Measurements from ENCODE around the gene HAPLN2. TPM values are rescaled to one million over a fixed set of nuclear protein-coding genes. Genes with fewer than 3 reads are reported as not detected.
A peak's percentile ranks its signal among the peaks of the same experiment; 100 is the strongest.

The HAPLN2 gene
- total RNA-seq: 1 to 10 TPM in 1 of 2 donors, under 1 TPM in 1; 0.30 to 1.5 TPM

DNA sequence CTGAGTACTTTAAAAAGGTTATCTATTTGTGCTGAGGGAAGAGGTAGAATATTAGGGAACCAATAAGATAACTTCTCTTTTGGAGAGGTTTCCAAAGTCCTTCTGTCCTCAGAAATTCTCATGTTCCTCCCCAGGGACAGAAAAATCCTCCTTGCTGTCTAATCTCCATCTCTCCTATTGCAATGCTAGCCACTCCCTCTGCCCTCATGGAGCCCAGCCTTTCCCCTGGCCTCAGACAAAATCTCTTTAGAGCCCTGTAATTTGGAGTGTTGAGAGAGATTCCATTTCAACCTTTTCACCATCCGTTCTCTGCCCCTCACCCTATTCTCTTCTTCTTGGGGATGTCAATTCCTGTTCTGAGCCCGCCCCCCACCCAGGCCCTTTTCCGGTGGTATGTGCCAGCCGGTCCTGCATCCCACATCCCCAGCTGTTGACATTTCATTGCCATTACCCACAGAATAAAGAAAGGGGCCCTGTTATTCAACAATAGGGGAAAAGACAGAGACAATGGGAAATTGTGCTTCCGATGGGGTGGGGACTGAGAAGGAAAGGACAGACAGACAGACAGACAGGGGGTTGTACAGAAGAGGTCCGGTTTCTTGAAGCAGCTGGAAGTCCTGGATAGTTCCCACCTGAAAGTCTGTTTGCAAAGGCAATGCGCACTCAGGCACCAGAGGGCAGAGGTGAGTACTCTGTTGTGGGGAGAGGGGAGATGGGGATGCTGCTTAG lies at the start of gene HAPLN2:
Gene HAPLN2, plus strand, starts transcription at position 563 of the 729 bp plus-strand sequence. CDS start 4,076 bp downstream, outside the sequence.
- Mint-ChIP-seq H3K9me3 (no peaks in the 10 kb centered on the region), H3K27ac (no peak within 1 kb of the TSS), H3K4me1 (no peaks in the 10 kb centered on the region), H3K27me3 (peaks cover 50% of the 10 kb centered on the region), H3K4me3 (no peak within 1 kb of the TSS), H3K36me3 (ENCODE audit: low read depth) (no peaks in the 10 kb centered on the region)
- ATAC-seq (replicated peaks): no peak

DNA sequence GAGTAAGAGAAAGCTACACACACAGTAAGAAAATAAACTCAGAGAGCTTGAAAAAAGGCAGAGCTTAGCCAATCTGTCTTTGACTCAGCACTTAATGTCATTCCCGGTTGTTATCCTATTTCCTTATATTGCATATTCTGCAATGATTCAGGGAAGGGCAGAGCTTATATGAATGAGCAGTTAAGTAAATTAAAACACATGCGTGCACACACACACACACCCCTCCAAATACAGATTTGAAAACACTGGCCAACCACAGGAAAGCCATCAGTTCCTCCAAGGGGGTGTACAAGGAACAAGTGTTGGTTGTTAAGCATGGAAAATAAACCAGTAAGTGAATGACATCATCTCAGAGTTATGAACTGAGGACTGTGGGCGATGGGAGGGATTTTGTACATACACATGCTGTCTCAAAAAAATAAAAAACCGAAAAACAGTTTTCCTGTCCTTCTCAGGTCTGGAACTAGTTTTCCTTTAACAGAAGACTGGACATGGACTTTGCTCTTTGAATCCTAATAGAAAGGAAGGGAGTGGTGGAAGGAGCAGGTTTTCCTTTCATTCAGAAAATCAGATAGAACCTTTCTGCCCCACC lies 47.9 kb upstream of the HAPLN2 start:
- H3K36me3 Mint-ChIP-seq (ENCODE audit: low read depth): no peaks in the 10 kb centered on the region
- H3K27ac Mint-ChIP-seq: peak overlapping the region; percentile 20
- ATAC-seq (replicated peaks): peak; percentile 72
- no peaks in the 10 kb centered on the region for H3K9me3 Mint-ChIP-seq
- H3K4me1 Mint-ChIP-seq: peaks cover 16% of the 10 kb centered on the region
- H3K27me3 Mint-ChIP-seq: peaks cover 33% of the 10 kb centered on the region
- H3K4me3 Mint-ChIP-seq: peak overlapping the region; percentile 81

DNA sequence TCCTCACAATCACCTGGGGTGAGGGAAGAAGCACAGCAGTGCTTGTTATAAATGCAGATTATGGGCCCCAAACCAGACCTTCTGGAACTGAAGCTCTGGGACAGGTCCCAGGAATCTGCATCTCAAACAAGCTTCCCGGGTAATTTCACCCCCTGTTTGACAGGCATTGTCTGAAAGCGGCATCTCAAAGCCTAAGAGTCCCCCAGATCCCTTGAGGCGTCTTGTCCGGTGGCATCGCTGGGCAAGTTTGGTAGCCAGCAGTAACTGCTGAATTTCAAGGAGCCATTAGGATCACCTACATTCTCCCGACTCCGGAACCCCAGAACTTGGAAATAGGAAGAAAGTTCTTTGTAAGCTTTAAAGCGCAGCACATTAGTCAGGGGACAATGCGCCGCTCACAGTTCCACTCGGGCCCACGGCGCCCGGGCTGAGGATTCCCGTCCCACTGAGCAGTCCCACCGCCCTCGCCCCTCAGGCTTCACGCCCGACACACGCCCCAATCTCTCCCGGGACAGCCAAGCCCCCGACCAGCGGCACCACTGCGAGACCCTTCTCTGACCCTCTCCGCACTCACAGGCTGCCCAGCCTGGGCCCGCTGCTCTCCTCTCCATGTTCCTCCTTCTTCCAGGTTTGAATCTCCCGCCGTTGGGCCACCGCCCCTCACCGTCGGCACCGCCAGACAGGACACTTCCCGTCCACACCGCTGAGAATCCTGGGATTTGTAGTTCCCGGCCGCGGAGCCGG lies 47.1 kb upstream of the HAPLN2 start, which contains the start of gene IQGAP3:
Gene IQGAP3, minus strand, starts transcription at position 647 of the 744 bp plus-strand sequence. Its CDS starts 36 bp downstream, at position 611.
- Mint-ChIP-seq H3K27ac (peak within 1 kb of the TSS; percentile 66), H3K27me3 (peaks cover 33% of the 10 kb centered on the region), H3K4me3 (peak within 1 kb of the TSS; percentile 81), H3K36me3 (ENCODE audit: low read depth) (no peaks in the 10 kb centered on the region), H3K4me1 (peaks cover 16% of the 10 kb centered on the region), H3K9me3 (no peaks in the 10 kb centered on the region)
- ATAC-seq (replicated peaks): peak; percentile 73

DNA sequence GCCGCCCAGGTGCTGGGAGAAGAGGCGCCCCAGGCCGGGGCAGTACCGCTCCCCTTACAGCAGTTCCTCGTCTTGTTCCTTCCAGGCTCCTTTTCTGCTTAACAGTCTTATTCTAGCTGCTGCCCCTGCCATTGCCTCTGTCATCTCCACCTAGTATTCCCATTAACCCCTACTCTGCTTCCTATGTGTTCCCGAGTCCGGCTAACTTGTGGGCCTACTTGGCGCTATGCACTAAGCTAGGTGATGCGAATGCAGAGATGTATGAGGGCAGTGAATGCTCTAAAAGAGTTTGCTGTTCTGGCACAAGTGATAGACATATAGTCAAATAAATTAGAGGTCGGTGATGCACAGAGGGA lies 46.6 kb upstream of the HAPLN2 start:
- no peaks in the 10 kb centered on the region for H3K36me3 Mint-ChIP-seq (ENCODE audit: low read depth)
- peak overlapping the region; percentile 66 for H3K27ac Mint-ChIP-seq
- peaks cover 33% of the 10 kb centered on the region for H3K27me3 Mint-ChIP-seq
- H3K9me3 Mint-ChIP-seq: no peaks in the 10 kb centered on the region
- no peak for ATAC-seq (replicated peaks)
- peak overlapping the region; percentile 81 for H3K4me3 Mint-ChIP-seq
- H3K4me1 Mint-ChIP-seq: peaks cover 16% of the 10 kb centered on the region

DNA sequence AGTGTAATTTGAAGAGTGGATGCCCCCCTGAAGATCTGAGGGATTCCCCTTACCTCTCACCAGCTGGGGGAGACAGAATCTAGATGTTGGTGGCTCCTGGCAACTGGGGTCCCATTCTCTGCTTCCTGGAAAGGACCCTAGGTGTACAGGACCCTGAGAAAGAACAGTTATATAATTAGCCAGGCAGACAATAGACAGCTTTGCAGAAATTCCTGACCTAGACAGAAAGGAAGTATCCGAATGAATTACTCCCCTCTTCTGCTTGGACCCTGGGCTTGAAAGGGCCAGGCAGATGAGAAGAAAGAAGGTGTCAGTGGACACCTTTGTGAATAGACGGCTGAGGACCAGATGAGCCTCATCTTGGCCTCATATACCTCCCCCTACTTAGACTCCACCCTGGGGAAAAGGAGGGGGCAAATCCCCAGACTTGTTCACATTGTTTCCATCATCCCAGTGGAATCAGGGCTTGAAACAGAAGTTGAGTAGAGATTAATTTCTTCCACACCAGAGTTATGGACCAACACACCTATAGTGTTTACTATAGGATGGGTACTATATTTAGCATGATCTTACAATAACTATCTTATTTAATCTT lies 45.1 kb upstream of the HAPLN2 start:
- H3K4me1 Mint-ChIP-seq: peaks cover 16% of the 10 kb centered on the region
- H3K9me3 Mint-ChIP-seq: no peaks in the 10 kb centered on the region
- no peak overlapping the region for H3K27ac Mint-ChIP-seq
- no peak overlapping the region for H3K4me3 Mint-ChIP-seq
- H3K36me3 Mint-ChIP-seq (ENCODE audit: low read depth): no peaks in the 10 kb centered on the region
- H3K27me3 Mint-ChIP-seq: peaks cover 33% of the 10 kb centered on the region
- ATAC-seq (replicated peaks): no peak

DNA sequence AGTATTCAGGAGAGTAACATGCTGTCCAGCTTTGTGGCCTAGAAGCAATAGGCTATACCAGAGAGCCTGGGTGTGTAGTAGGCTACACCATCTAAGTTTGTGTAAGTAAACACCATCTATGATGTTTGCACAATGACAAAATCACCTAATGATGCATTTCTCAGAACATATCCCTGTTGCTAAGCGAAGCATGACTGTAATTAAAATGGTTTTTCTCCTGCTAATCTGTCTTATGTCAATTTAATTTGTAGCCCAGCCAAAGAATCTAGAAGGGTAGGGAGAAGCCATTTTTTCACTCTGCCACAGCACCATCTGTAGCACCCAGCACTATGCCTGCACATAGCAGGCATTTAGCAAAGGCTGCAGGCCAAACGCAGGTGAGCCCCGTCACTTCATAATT lies 41.7 kb upstream of the HAPLN2 start:
- no peaks in the 10 kb centered on the region for H3K9me3 Mint-ChIP-seq
- H3K27ac Mint-ChIP-seq: no peak overlapping the region

DNA sequence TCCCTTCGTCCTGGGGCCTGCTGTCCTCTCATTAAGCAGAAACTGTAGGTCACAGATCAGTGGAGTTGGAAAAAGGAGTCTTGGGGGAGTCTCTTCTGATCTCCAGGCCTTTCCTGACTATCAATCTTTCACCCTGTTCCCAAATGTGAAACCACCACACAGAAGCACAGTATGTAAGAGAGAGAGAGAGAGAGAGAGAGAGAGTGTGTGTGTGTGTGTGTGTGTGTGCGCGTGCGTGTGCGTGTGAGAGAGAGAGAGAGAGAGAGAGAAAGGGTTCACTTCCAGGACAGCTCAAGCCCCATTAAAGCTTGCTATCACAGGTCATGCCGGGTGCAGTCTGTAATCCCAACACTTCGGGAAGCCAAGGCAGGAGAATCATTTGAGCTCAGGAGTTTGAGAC lies 41.2 kb upstream of the HAPLN2 start:
- Mint-ChIP-seq H3K4me3 (no peak overlapping the region), H3K36me3 (ENCODE audit: low read depth) (no peaks in the 10 kb centered on the region), H3K27ac (peak overlapping the region; percentile 30), H3K4me1 (no peaks in the 10 kb centered on the region), H3K27me3 (peaks cover 13% of the 10 kb centered on the region), H3K9me3 (no peaks in the 10 kb centered on the region)
- ATAC-seq (replicated peaks): no peak

More for the DNA sequence above, 41.7 kb upstream of the HAPLN2 start:
- Mint-ChIP-seq H3K4me1 (peaks cover 3% of the 10 kb centered on the region), H3K27me3 (peaks cover 18% of the 10 kb centered on the region), H3K36me3 (ENCODE audit: low read depth) (no peaks in the 10 kb centered on the region), H3K4me3 (no peak overlapping the region)
- no peak for ATAC-seq (replicated peaks)

DNA sequence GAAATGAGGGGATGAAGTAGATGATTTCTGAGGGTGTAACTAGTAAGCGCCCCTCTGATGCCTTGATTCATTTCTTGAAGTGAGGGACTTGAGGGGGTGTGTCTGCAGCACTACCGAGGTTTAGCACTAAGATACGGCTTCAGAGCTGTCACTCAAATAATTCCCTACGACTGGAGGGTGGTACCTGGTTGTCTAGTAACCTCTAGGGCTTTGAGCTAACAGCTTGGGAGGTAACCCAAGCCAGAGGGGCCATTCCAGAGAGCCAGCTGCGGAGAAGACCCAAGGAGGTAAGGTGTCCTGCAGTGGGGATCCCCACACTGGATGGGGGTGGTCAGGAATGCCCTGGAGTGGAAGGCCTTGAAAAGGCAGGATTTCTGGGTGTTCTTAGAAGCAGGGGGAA lies 39.7 kb upstream of the HAPLN2 start, which contains the start of gene TTC24:
Gene TTC24, plus strand, starts transcription at position 252 of the 400 bp plus-strand sequence. CDS start 1,642 bp downstream, outside the sequence.
- H3K4me1 Mint-ChIP-seq: no peaks in the 10 kb centered on the region
- H3K9me3 Mint-ChIP-seq: no peaks in the 10 kb centered on the region
- no peak within 1 kb of the TSS for H3K27ac Mint-ChIP-seq
- peaks cover 6% of the 10 kb centered on the region for H3K27me3 Mint-ChIP-seq
- no peak for ATAC-seq (replicated peaks)
- H3K36me3 Mint-ChIP-seq (ENCODE audit: low read depth): no peaks in the 10 kb centered on the region
- no peak within 1 kb of the TSS for H3K4me3 Mint-ChIP-seq

DNA sequence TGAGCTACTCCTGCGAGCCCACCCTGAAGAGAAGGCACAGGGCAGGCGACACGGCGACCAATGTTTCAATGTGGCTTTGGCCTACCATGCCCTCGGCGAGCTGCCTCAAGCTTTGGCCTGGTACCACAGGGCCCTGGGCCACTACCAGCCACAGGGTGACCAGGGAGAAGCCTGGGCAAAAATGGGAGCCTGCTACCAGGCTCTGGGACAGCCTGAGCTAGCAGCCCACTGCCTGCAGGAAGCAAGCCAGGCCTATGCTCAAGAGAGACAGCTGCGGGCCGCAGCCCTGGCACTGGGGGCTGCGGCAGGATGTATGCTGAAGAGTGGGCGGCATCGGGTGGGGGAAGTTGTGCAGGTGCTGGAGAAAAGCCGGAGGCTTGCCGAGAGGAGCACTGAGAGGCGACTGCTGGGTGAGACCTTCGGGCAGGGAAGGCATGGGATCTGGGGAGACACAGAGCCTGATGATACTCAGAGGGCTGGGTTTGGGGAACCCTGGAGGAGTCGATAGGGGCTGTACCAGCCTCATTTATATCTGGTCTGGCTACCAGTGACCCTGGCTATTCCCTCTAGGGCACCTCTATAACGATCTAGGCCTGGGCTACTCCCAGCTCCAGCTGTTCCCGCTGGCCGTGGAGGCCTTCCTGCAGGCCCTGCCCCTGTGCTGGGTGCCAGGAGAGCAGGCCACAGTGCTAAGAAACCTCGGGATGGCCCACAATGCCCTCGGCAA lies 37.4 kb upstream of the HAPLN2 start:
- Mint-ChIP-seq H3K9me3 (no peaks in the 10 kb centered on the region), H3K4me1 (no peaks in the 10 kb centered on the region), H3K27ac (peak overlapping the region; percentile 70), H3K36me3 (ENCODE audit: low read depth) (no peaks in the 10 kb centered on the region), H3K27me3 (no peaks in the 10 kb centered on the region), H3K4me3 (no peak overlapping the region)
- no peak for ATAC-seq (replicated peaks)

DNA sequence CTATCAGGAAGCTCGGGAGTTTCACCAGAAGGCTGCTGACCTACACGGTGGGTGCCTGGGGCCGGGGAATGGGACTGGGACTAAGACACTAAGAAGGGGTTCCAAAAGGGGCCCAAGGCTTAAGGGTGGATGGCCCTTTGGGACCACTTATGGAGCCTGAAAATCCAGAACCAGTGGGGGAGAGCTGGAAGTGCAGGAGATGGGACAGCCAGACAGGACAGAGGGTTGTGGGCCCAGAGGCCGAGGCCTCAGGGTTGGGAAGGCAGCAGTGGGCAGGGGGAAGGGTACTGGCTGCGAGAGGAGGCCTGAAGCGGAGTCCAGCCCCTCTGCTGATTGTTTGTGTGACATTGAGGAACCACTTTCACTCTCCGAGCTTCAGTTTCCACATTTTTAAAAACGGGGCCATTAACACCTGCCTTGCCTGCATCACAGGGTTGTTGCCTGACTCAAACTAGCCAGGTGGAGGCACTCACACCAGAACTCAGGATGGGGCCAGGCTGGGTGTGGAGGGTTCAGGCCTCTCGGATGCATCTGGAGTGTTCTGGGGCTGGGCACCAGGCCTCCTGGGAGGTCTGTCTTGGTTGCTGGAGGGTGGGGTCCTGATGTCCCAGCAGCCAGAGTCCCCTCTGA lies 36.7 kb upstream of the HAPLN2 start:
- no peaks in the 10 kb centered on the region for H3K36me3 Mint-ChIP-seq (ENCODE audit: low read depth)
- no peak for ATAC-seq (replicated peaks)
- peak overlapping the region; percentile 70 for H3K27ac Mint-ChIP-seq
- H3K9me3 Mint-ChIP-seq: no peaks in the 10 kb centered on the region
- no peak overlapping the region for H3K4me3 Mint-ChIP-seq
- H3K4me1 Mint-ChIP-seq: no peaks in the 10 kb centered on the region
- no peaks in the 10 kb centered on the region for H3K27me3 Mint-ChIP-seq

DNA sequence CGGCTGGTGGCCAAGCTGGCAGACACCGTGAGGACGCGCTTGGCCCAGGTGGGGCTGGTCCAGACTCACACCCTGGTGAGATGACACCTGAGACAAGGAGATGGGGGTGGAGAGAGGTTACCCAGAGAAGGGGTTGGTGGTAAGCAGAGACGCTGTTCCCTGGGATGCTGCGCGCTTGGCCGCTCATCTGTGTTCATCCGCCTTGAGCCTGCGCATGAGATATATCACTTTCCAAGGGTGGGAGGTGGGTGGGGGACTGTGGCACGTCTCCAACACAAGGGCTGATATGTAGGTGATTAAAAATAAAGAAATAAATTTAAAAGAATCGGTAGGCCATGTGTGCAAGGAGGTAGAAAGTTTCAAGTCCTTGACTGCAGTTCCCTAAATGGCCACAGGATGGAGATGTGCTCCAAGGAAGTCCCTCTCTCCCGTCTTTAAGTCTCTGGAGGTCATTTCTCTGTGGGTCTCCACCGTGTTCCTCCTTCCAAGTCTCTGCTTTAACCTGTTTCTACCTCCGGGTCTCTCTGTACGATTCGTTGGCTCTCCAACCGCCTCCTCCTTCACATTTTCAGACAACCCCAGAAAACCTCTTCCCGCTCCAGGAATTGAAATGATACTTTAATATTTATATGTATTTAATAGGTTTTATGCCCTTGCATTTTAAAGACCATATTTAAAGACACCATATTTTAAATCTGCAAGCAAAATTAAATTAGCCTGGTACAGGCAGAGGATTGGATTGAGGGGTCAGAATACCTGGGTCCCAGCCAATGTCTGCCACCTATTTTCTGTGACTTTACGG lies 35.2 kb upstream of the HAPLN2 start:
- Mint-ChIP-seq H3K4me1 (no peaks in the 10 kb centered on the region), H3K4me3 (no peak overlapping the region), H3K27me3 (no peaks in the 10 kb centered on the region), H3K36me3 (ENCODE audit: low read depth) (no peaks in the 10 kb centered on the region), H3K27ac (no peak overlapping the region), H3K9me3 (no peaks in the 10 kb centered on the region)
- ATAC-seq (replicated peaks): peak; percentile 64

DNA sequence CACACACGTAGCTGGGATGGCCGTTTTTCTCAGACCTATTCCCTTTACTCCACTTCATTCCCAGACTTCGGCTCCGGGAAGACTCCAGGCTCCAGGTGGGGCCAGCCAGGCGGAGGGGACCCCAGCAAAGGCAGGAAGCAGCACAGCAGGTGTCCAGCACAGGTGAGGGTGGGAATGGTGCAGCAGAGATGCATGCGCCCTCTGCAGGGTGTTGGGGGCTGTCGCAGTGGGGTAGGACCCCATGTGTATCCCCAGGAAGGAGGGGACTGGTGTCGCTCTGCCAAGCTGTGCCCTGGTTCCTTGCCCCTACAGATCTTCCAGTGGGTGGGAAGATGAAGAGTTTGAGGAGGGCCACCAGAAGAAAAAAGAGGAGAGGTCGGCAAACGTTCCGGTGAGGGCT lies 34.4 kb upstream of the HAPLN2 start:
- Mint-ChIP-seq H3K4me1 (no peaks in the 10 kb centered on the region), H3K27me3 (no peaks in the 10 kb centered on the region), H3K27ac (no peak overlapping the region), H3K4me3 (no peak overlapping the region), H3K9me3 (no peaks in the 10 kb centered on the region), H3K36me3 (ENCODE audit: low read depth) (no peaks in the 10 kb centered on the region)
- no peak for ATAC-seq (replicated peaks)

DNA sequence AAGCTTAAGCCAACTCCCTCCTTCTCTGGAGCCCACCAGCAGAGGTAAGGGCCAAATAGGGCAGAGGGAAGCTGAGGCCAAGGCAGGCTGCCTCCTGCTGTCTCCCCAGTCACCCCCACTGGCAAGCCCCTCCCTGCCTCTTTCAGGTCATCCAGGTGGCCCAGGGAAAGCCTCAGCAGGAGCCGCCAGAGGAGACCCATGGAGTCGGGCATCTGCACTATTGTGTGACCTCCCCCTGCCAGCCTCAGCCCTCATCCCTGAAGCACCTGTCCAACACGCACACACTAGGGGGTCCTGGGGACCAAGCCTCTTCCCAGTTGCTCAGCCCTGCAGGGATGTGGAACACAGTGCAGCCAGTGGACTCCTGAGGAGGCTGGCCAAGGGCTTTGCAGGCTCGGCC lies 32.9 kb upstream of the HAPLN2 start:
- H3K4me3 Mint-ChIP-seq: no peak overlapping the region
- H3K27ac Mint-ChIP-seq: no peak overlapping the region
- no peaks in the 10 kb centered on the region for H3K4me1 Mint-ChIP-seq
- no peaks in the 10 kb centered on the region for H3K9me3 Mint-ChIP-seq
- no peak for ATAC-seq (replicated peaks)
- H3K27me3 Mint-ChIP-seq: no peaks in the 10 kb centered on the region
- H3K36me3 Mint-ChIP-seq (ENCODE audit: low read depth): no peaks in the 10 kb centered on the region

Data from activated T-helper 17 cell treated with anti-CD3 and anti-CD28 coated beads, Interleukin-2, amount 50 U/mL, for 72 hours (primary cell).